ENCODE data around the gene CMKLR1. TPM values are rescaled to one million over a fixed set of nuclear protein-coding genes. Genes with fewer than 3 reads are reported as not detected.
A peak's percentile ranks its signal among the peaks of the same experiment; 100 is the strongest.

Gene CMKLR1
- total RNA-seq, 1 experiment from 2014 or later: 0.12 TPM

DNA sequence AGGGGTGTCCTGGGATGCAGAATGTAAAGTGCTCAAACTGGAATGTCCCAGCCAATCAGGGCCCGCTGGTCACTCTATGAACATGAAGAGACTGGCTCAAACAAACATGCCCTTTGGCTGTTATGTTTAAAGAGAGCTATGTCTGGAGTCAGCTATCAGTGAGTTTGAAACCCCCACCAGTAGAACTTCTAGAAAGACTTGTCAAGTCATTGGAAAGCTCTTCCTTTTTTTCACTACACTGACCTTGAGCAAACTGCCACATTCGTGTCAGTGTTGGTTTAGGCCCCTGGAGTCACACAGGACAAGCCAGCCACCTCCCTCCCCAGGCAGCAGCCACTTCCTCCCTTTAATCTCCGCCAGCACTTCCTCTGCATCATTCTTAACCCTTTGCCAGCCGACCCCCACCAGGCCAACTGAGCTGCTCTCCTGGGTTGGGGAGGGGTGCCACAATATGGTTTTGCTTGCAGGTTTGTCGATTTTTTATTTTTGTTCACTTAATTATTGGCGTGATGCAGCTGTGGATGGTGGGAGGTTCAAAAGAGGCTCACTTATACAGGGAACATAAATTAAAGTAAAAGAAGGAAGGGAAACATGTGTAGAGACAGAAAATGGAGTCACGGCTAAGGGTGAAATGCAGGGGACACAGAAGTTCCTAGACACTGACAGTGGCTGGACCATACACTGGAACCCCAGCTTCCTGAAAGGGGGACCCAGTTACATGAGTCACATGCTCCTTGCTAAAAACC is 25.3 kb downstream of the CMKLR1 start:
- peaks cover 11% of the 10 kb centered on the region for H3K4me1 Mint-ChIP-seq (ENCODE audit: insufficient read depth, unreplicated experiment)
- H3K4me3 Mint-ChIP-seq (ENCODE audit: unreplicated experiment): no peak overlapping the region
- H3K27me3 Mint-ChIP-seq (ENCODE audit: insufficient read depth, unreplicated experiment): no peaks in the 10 kb centered on the region
- intact Hi-C loops (cut with micrococcal nuclease): loop anchor here (2.0 kb wide), 1 partner anchor 21 kb away; no protein-coding TSS in a partner anchor
- ChIA-PET CTCF (interaction anchor here (0.5 to 0.7 kb wide), 3 partner anchors 39 to 1004 kb away, joined by 3 read pairs; no protein-coding TSS in a partner anchor), POLR2A (no interaction called here)
- TF ChIP-seq CTCF (IDR thresholded peaks at IDR 0.05; ENCODE audit: unreplicated experiment): no peak
- no peaks in the 10 kb centered on the region for H3K9me3 Mint-ChIP-seq (ENCODE audit: unreplicated experiment)
- no peak overlapping the region for H3K27ac Mint-ChIP-seq (ENCODE audit: low read depth, unreplicated experiment)
- H3K36me3 Mint-ChIP-seq (ENCODE audit: insufficient read depth, unreplicated experiment): peaks cover 5% of the 10 kb centered on the region
- no peak for DNase-seq (ENCODE audit: unreplicated experiment)
- no TSS peak for BruUV-seq (replicated peaks)

GRCh38 chr12:108313241-108313605 is 25.9 kb downstream of the CMKLR1 start:
- H3K36me3 Mint-ChIP-seq (ENCODE audit: insufficient read depth, unreplicated experiment): peaks cover 5% of the 10 kb centered on the region
- no peaks in the 10 kb centered on the region for H3K9me3 Mint-ChIP-seq (ENCODE audit: unreplicated experiment)
- no peak overlapping the region for H3K4me3 Mint-ChIP-seq (ENCODE audit: unreplicated experiment)
- intact Hi-C loops (cut with micrococcal nuclease): loop anchor here (2.0 kb wide), 1 partner anchor 22 kb away; no protein-coding TSS in a partner anchor
- ChIA-PET CTCF (interaction anchor here (0.5 kb wide), 1 partner anchor 39 kb away, joined by 3 read pairs; no protein-coding TSS in a partner anchor), POLR2A (no interaction called here)
- no TSS peak for BruUV-seq (replicated peaks)
- no peaks in the 10 kb centered on the region for H3K27me3 Mint-ChIP-seq (ENCODE audit: insufficient read depth, unreplicated experiment)
- TF ChIP-seq CTCF (IDR thresholded peaks at IDR 0.05; ENCODE audit: unreplicated experiment): no peak
- H3K4me1 Mint-ChIP-seq (ENCODE audit: insufficient read depth, unreplicated experiment): peaks cover 11% of the 10 kb centered on the region
- no peak for DNase-seq (ENCODE audit: unreplicated experiment)
- H3K27ac Mint-ChIP-seq (ENCODE audit: low read depth, unreplicated experiment): no peak overlapping the region

GRCh38 chr12:108312693-108313189 is 26.4 kb downstream of the CMKLR1 start:
- H3K9me3 Mint-ChIP-seq (ENCODE audit: unreplicated experiment): no peaks in the 10 kb centered on the region
- TF ChIP-seq CTCF (IDR thresholded peaks at IDR 0.05; ENCODE audit: unreplicated experiment): no peak
- peak; percentile 65 for DNase-seq (ENCODE audit: unreplicated experiment)
- H3K36me3 Mint-ChIP-seq (ENCODE audit: insufficient read depth, unreplicated experiment): peaks cover 5% of the 10 kb centered on the region
- no peak overlapping the region for H3K27ac Mint-ChIP-seq (ENCODE audit: low read depth, unreplicated experiment)
- CTCF ChIA-PET: no interaction called here
- no peaks in the 10 kb centered on the region for H3K27me3 Mint-ChIP-seq (ENCODE audit: insufficient read depth, unreplicated experiment)
- POLR2A ChIA-PET: no interaction called here
- intact Hi-C loops (cut with micrococcal nuclease): loop anchor here (2.0 kb wide), 1 partner anchor 22 kb away; no protein-coding TSS in a partner anchor
- H3K4me1 Mint-ChIP-seq (ENCODE audit: insufficient read depth, unreplicated experiment): peaks cover 11% of the 10 kb centered on the region
- no peak overlapping the region for H3K4me3 Mint-ChIP-seq (ENCODE audit: unreplicated experiment)
- BruUV-seq (replicated peaks): no TSS peak

DNA sequence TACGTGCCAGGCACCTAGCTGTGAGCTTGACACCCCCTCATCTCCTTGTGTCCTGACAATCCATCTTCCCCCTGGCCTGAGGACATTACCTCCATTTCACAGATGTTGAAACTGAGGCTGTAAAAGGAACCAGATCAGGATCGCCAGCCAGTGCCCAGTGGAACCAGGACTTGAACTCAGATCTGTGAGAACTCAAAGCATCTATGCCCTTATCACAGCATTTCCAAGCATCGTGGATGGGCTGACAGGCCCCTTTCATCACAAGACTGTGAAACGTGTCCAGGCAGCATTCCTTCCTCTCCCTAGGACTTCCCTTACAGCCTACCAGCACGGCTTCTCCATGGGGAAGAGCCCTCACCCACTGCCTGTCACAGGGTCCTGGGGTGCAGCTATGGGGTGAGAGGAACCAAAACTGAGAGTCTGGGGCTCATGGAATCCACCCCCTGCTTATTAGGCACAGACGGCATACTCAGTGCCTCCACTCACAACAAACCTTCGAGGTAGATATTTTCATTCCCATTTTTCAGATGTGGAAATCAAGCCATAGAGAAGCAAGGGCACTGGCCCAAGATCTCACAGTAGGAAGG is 26.9 kb downstream of the CMKLR1 start:
- peaks cover 1% of the 10 kb centered on the region for H3K36me3 Mint-ChIP-seq (ENCODE audit: insufficient read depth, unreplicated experiment)
- intact Hi-C loops (cut with micrococcal nuclease): loop anchor here (2.0 kb wide), 1 partner anchor 23 kb away; no protein-coding TSS in a partner anchor
- H3K27me3 Mint-ChIP-seq (ENCODE audit: insufficient read depth, unreplicated experiment): no peaks in the 10 kb centered on the region
- no peaks in the 10 kb centered on the region for H3K9me3 Mint-ChIP-seq (ENCODE audit: unreplicated experiment)
- H3K4me3 Mint-ChIP-seq (ENCODE audit: unreplicated experiment): no peak overlapping the region
- CTCF ChIA-PET: no interaction called here
- DNase-seq (ENCODE audit: unreplicated experiment): no peak
- no TSS peak for BruUV-seq (replicated peaks)
- peaks cover 13% of the 10 kb centered on the region for H3K4me1 Mint-ChIP-seq (ENCODE audit: insufficient read depth, unreplicated experiment)
- POLR2A ChIA-PET: no interaction called here
- no peak overlapping the region for H3K27ac Mint-ChIP-seq (ENCODE audit: low read depth, unreplicated experiment)
- TF ChIP-seq CTCF (IDR thresholded peaks at IDR 0.05; ENCODE audit: unreplicated experiment): no peak
